GM19023 (cell line): ENCODE results near the gene PDE9A.
A peak's percentile ranks its signal among the peaks of the same experiment; 100 is the strongest.
"Not testable (repeated sequence)": the region's sequence is repeated elsewhere in the genome, so short reads cannot be mapped to it uniquely, and the experiment has no call there.

ENCODE experiments used
- ATAC-seq: cut with Tn5 transposase; IDR thresholded peaks from one replicate; pipeline ENCODE4 v1.9.1; 2021; ENCODE audit warnings: mild to moderate bottlenecking, moderate library complexity; ENCODE audit not compliant: unreplicated experiment

PDE9A gene

DNA sequence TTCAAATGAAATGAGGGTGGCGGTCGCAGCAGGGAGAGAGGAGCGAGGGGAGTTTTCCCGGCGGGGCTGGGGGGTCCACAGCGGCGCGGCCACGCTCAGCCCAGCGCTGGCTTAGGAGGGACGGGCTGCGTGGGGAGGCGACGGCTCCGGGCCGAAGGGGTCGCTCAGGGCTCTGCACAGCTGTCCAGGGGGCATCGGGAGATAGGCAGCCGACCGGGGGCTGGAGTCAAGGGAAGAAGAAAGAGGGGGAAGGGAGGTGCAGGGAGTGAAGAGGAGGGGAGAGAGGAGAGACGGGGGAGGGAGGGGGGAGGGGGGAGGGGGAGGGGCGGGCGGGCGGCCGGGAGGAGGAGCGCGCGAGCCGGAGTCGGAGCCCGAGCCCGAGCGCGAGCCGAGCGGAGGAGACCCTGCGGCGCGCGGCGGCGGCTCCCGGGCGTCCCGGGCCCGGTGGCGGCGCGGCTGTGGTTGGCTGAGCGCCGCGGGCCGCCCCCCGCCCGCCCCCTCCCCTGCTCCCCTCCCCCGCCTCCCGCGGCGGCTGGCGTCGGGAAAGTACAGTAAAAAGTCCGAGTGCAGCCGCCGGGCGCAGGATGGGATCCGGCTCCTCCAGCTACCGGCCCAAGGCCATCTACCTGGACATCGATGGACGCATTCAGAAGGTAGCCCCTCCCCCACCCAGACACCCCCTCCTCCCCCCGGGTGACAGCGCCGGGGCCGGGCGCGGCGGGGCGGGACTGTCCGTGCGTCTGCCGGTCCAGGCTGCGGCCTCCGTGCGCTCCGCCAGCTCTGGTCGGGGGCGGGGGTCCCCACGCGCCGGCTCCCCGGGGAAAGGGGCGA, at the start of gene PDE9A:
Gene PDE9A, plus strand, starts transcription at position 391 of the 831 bp plus-strand sequence. Its CDS starts 194 bp downstream, at position 585.
- no peak for ATAC-seq

DNA sequence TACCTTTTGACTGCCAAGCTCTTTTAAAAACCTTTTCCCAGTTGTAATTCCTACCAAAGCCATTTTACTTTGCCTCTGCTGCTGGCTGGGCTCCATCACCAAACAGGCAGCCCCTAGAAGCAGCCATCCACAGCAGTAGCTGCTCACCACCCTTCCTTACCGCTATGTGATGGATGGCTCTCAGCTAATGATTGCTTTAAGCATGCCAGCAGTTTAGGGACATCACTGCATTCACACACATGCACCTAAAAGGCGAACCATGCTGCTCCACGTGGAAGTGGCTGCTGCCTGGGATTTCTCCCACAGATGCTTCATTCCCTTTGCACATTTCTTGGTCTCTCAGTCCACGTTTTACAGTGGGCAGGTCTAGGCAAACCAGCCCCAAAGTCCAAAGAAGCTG, 46.3 kb upstream of the PDE9A start:
- ATAC-seq, result no peak

DNA sequence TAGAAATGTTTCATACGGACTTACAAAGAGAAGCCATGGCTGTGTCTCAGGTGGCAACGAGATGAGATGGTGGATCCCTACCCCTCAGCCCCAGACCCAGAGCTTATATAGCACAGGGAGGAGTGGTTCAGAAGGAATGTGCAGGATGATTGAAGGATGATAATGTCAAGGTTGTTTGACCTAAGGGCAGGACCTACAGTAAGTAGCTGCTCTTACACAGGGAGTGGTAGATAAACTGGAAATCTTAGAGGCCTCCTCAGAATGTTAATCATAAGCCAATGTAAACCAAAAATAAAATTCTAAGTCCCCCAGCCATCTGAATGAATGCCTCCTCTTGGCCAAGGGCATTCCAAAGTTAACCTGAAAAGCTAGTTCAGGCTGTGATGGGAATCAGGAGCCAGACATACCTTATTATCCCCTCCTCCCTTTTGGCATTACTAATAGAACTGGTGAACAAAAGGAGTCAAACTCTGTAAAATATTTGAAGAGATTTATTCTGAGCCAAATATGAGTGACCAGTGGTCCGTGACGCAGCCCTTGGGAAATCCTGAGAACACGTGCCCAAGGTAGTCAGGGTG, 45.8 kb upstream of the PDE9A start:
- ATAC-seq, result no peak

DNA sequence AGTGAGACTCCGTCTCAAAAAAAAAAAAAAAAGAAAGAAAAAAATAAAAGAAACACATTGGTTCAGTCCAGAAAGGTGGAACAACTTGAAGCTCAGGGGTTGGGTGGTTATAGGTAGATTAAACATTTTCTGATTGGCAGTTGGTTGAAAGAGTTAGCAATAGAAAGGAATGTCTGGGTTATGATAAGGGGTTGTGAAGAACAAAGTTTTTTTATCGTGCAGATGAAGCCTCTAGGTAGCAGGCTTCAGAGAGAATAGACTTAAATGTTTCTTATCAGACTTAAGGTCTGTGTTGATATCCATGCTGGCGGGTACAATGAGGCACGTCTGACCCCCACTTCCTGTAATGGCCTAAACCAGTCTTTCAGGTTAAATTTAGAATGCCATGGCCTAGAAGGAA, 45.0 kb upstream of the PDE9A start:
- no peak for ATAC-seq

DNA sequence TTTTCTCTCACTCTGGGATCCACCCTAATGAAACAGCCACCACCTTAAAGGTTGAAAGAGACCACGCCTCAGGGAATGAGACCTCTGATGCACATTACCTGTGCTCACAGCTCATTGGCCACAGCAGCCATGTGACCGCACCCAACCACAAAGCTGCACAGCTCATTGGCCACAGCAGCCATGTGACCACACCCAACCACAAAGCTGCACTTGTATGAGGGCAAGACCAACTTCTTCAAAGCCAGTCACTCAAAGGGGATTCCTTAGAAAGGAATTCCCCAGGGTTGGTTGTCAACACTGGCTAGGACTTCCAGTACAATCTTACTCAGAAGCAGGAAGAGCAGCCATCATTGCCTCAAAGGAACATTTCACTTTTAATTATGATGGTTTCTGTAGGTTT, 43.6 kb upstream of the PDE9A start:
- ATAC-seq, result peak; percentile 66

DNA sequence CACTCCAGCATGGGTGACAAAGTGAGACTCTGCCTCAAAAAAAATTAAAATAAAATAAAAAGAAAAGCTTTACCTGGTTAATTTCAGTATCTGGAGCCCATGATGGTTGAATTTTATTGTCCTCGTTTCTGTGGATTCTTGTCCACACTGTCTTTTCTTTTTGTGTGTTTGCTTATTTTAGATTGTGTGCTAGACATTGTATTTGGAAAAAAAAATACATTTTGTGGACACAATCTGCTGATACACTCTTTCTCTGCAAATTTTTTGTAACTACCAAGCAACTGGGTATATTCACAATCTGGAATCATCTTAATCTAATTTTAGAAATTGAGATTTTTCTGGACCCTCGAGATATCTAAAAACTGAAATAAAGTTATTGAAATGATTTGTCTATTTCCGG, 41.6 kb upstream of the PDE9A start:
- ATAC-seq, result no peak

DNA sequence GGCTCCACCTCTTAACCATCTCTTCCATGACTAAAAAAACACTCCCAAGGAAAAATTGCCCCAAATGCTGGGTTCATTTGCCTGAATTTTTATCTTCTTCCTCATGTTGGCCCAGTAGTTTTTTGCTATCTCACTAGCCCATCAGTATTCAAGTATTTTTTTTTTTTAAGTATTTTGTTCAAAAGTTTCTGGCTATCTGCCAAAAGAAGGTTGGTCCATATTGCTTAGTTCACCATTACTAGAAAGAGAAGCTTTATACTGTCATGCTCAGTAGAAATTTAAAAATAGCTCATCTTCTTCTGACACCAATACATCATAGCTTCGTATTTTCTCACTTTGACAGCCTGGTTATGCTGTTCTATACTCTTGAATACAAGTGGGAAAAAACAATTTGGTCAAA, 41.0 kb upstream of the PDE9A start:
- ATAC-seq, result no peak

DNA sequence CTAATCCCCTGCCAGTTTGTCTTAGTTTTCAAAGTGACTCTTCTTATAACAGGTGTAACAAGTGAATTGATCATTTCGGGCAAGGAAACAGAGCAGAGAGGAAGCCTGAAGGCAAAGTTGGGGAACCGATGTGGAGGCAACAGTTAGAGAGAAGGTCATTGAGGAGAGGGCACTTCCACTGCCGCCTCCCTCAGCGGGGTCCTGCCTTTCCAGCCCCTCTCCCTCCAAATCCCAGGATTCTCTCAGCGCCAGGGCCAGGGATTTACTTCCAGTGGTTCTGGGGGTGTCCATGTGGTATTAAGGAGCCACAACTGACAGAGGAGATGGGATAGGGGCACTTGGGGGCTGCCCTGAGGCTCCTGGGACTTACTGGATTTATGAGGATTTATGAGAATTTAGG, 39.7 kb upstream of the PDE9A start:
- no peak for ATAC-seq

DNA sequence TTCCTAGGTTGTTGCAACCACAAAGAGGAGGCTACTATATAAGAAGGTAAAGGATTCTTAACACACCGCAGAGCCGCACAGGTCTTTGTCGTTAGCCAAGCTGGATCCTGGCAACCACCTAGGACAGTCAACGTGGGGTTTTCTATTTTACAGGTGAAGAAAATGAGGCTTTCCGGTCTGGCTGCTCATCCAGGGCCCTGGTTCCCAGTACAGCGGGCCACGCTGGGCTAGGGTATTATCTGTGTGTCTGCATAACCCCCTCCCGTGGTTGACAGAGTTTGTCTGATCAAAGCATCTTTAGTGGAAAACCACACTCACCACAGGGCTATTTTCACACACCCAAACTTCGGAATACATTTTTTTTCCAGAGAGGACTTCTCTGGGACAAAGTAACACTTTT, 39.0 kb upstream of the PDE9A start:
- ATAC-seq, result no peak

DNA sequence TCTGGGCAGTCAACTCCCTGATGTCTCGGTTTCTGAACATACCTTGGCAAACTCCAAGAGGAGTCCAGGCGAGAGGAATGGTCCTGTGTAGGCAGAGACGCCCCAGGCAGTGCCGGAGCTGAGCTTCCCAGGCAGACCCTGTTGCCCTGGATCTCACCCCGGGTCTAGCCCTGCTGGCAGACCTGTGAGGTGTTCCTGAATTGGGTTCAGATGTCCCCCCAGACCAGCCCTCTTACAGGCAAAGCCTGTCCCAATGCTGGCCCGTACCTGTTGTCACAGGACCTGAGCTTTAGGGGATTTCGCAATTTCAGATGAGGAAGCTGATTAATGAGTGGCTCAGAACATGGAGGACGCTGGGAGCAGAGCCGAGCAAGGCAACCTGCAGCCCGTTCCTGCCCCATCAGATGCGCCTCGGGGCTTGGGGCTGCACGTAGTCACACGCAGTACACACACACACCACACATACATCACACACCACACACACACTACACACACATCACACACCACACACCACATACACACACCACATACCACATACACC, 38.5 kb upstream of the PDE9A start:
- no peak for ATAC-seq

DNA sequence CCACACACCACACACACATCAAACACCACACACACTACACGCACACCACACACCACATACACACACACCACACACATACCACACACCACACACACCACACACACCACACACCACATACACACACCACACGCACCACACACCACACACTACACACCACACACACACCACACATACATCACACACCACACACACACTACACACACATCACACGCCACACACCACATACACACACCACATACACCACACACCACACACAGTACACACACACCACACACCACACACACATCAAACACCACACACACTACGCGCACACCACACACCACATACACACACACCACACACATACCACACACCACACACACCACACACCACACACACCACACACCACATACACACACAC, 38.0 kb upstream of the PDE9A start:
- not testable (repeated sequence) for ATAC-seq

DNA sequence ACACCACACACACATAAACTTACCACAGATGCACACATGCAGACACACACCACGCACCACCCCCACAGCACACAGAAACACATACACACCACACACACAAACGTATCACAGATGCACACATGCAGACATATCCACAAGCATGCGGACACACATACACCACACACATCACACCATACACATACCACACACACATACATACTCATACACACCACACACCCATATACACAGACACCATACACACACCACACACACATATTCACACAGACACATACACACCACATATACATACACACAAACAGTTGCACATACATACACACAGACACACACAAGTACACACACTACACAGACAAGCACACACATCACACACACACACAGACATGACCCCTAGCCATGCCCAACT, 37.5 kb upstream of the PDE9A start:
- ATAC-seq, result no peak

DNA sequence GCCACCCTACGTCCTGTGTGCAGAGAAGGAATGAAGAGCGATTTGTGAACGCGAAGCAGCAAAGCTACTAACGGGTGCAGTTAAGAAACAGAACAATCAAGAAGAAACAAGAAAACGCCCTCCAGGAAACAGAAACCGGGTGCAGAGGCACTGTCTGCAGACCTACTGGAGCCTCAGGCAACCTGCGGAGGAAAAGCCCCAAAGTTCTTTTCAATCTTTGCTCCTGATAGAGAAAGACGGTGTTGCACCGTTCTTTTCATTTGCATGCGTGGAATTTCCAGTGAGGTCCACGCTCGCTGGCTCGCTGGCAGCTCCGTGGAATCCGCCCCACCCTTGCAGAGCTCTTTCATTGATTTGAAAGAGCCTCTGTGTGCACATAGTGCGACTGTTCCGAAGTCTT, 37.0 kb upstream of the PDE9A start:
- no peak for ATAC-seq

DNA sequence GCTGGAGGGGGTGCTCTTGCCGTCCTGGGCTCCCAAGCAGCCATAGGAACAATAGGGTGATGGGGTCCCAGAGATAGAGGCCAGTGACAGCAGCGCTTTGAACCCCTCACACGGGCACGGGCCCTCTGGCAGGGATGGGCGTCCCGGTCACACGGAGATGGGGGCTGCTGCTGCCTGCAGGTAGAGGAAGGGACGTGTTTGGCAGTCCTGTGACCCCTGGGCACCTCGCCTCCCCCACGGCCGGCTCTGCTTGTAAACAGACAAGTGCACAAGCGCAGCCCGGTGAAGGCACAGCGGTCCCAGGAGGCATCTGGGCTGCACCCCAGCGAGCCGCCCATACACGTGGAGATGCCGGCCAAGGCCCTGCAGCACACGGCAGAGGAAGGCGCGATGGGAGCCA, 36.5 kb upstream of the PDE9A start:
- ATAC-seq, result no peak

DNA sequence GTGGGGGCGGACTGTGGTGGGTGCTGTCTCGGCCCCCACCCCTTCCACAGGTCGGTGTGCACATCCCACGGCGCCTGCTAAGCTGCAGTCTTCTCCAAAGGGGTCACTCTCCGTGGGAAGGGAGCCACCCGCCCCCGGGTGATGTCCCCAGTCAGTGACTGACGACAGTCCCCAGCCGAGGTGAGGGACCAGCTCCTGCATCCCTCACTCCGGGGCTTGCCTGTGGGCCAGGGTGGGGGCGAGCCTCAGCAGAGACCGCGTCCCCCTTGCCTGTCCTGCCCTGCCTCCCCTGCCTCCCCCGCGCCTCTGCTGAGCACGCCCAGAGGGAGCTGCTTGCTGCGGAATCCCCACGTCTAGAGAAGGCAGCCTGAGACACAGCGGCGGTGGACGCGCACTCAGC, 35.9 kb upstream of the PDE9A start:
- ATAC-seq, result no peak

DNA sequence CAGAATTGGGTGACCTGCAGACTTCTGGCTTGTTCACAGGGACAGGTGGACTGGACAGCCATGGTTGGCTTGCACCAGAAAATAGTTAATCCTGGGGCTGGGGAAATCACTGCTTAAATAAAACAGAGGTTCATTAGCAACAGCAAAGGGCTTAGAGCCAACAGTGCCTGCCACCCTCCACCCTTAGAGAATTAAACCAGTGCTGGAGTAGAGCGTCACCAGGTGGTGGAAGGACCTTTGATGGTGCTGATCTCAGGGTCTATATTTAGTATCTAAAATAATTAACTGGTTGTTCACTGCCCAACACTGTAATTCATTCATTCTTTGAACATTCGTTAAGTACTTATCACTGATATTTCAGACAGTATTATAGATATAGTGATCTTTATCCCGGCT, 34.7 kb upstream of the PDE9A start:
- ATAC-seq, result no peak

DNA sequence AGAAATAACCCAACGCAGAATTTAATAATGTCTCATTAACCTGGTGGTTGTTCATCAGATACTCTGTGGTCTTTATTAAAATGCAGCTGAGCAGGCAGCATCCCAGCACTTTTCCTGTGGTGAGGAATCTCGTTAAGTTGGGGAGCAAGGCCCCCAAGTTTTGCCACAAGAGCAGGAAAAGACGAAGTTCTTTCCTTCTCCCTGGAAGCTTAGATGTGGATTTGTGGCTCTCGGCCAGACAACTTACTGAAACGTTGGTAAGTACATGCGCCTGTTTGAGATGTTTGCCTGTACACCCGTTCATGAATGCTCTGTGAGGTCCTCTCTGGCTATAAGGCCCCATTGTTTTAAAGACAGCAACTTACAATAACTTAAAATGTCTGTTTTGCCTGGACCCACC, 34.3 kb upstream of the PDE9A start:
- ATAC-seq, result no peak

DNA sequence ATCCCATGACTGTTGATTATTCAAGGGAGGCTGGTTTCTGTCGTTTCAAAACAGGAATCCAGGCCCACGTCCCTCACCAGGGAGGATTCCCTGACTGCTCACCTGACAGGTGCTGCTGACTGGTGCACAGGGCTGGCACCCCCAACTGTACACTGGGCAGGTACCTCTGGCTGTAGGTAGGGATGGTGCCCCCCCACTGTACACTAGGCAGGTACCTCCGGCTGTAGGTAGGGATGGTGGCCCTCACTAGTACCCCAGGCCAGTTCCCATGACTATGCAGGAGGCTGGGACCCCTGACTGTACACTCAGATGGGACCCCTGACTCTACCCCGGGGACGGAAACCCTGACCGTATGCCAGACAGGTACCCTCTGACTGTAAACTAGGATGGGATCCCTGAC, 33.6 kb upstream of the PDE9A start:
- no peak for ATAC-seq

DNA sequence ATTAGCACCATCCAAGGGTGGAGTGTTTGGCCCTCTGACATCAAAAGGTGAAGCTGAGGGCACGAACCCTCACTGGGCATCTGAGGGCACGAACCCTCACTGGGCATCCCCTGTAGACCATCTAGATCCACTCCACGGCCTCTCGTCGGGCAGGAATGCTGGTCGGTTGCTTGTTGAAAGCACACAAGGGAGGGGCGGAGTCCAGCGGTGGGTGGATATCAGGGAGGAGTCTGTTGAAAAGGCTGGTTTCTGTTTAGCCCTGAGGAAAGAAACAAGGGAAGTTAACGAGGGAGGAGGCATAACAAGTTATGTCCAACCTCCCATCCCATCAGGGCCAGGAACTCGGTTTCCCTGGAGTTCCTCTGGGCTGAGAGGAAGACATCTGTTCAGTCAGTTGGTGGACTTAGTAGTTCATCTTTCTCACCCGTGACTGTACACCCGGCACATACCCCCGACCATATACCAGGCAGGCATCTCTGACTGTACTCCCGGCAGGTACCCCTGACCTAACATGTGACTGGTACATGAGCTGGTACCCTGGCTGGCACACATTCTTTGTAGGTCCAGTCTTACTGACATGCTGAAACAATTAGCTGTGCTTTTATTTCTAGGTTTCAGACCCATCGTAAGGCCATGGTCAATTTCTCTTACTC, 32.1 kb upstream of the PDE9A start:
- ATAC-seq, result no peak

DNA sequence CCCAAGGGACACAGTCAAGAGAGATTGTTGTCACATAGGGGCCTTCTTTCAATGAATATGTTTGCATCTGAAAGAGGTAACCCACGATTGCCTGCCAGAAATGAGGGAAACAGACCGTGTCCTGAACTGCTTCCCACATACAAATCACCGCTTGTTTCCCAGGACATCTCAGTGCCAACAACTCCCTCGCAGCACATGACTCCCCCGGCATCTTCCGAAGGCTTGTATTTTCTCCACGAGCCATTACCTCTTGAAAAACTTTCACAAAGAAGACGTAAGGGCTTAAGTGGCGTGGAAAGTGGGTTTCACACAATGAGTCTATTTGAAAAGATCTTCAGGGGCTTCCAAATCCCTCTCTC, 31.6 kb upstream of the PDE9A start:
- no peak for ATAC-seq

DNA sequence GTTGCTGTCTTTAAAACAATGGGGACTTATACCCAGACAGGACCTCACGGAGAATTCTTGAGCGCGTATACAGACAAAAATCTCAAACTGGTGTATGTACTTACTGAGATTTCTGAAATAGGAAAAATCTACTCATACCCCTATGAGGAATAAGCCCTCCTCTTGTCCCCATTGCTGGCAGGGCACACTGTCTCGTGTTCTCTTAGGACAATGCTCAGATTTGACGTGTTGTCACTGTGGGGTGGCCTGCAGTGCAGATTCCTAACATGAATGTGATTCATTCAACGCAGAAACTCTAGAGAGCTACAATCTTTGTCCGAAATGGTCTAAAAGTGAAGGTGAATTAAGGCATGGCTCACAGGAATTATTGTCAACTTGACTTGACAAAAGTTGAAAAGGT, 31.1 kb upstream of the PDE9A start:
- no peak for ATAC-seq

DNA sequence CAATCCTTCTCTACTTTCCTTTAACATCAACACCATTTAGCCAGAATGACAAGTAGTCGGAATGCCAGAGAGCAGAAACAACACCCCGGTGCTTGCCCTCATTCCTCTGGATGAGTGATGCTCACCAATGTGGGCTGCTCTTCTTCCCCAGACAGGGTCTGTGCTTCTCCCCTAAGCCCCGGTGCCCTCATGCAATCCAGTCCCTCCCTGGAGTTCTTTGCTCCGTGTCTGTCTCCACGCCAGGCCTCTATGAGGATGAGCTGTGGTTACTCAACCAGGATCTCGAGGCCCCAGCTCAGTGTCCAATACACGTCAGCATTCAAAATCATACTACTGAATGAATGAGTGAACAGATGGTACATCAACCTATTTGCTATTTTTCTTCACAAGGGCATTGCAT, 29.7 kb upstream of the PDE9A start:
- no peak for ATAC-seq
